Breast epithelium (tissue), 3 donors: ENCODE measurements around the gene APMAP.

Source experiments
- CTCF ChIP-seq, 3 donors: fragments of 450-650 bp; IDR thresholded peaks; one replicate each; pipeline ENCODE4 v1.5.1; 2016 to 2017; ENCODE audit warnings: antibody characterized with exemption in 3 of 3, mild to moderate bottlenecking in 3 of 3, moderate library complexity in 3 of 3
- POLR2A ChIP-seq: fragments of 450-650 bp; IDR thresholded peaks from one replicate; pipeline ENCODE4 v1.6.1; 2016; ENCODE audit warnings: antibody characterized with exemption, mild to moderate bottlenecking, moderate library complexity
- POLR2AphosphoS5 ChIP-seq, 3 donors: sonication (generic); formaldehyde crosslinking; IDR thresholded peaks; one replicate each; pipeline ENCODE4 v1.6.1; 2017; ENCODE audit warnings: antibody characterized with exemption in 3 of 3

- TF ChIP-seq POLR2A (no peak), CTCF (IDR thresholded peaks at IDR 0.05) (no peak), POLR2AphosphoS5 (IDR thresholded peaks at IDR 0.05) (no peak)
Observed at GRCh38 chr20:24954566-24954965, 38.0 kb downstream of the APMAP start.
